H1 (cell line): ENCODE data around the gene VASN. TPM values are rescaled to one million over a fixed set of nuclear protein-coding genes. Genes with fewer than 3 reads are reported as not detected.

Experiments
- BRCA1 ChIP-seq: IDR thresholded peaks from 2 replicates; pipeline ENCODE4 v1.6.1; 2012; ENCODE audit warnings: low read depth, low read length, improper control_type of control experiment
- KDM1A ChIP-seq: fragments of 200-600, 300-600 bp; sonication (generic); IDR thresholded peaks from 2 replicates; pipeline ENCODE4 v1.7.1; 2016; ENCODE audit warnings: mild to moderate bottlenecking, low read length, borderline replicate concordance
- SP4 ChIP-seq: IDR thresholded peaks from 2 replicates; pipeline ENCODE4 v1.6.1; 2012; ENCODE audit warnings: low read length, inconsistent platforms
- TCF12 ChIP-seq: IDR thresholded peaks from 2 replicates; pipeline ENCODE4 v1.6.1; 2011; ENCODE audit warnings: low read depth, mild to moderate bottlenecking, low read length
- YY1 ChIP-seq: IDR thresholded peaks from 2 replicates; pipeline ENCODE4 v1.6.1; 2011; ENCODE audit warnings: low read depth, mild to moderate bottlenecking, low read length
- polyA plus RNA-seq, 7 experiments: library from polyadenylated mRNA; depleted of rRNA in 3 of 7; stranded (reverse) in 5 of 7; unstranded in 2 of 7; fragments of >200 nt in 5 of 7; fragments of 200-250 nt in 2 of 7; gene quantifications; 1 replicate in 5 of 7; 2 replicates in 1 of 7; 4 replicates in 1 of 7; pipeline versions ENCODE4 v1.2.1 to v1.2.3, GENCODE V29; 2011 to 2013; ENCODE audit warnings: missing spikeins in 2 of 7, mixed read lengths in 2 of 7
- total RNA-seq: library from RNA; stranded (reverse); fragmentation: NEBNext Ultra II Directional; extraction: Animal tissue kit (Norgen Biotek cat#: 25700); gene quantifications from 2 replicates; pipeline ENCODE4 v1.2.1, GENCODE V29; 2021

Gene VASN
- total and polyA plus RNA-seq, 2 of the 8 experiments (the other 6 are each of a cell fraction or from before 2014, with no cell fraction given): 9.6 to 11.3 TPM

DNA sequence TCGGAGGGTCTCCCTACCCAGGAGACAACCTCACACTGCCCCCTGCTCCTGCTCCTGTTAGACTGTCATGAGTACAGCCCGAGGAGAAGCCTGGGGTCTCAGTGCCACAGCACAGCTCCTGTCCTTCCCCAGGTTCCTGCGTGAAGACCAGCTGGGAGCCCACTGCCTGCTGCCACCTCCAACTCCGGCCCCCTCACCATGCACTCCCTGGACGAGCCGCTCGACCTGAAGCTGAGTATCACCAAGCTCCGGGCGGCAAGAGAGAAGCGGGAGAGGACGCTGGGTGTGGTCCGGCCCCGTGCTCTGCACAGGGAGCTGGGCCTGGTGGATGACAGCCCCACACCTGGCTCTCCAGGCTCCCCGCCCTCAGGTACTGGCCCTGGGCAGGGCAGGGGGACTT, 39.6 kb upstream of the VASN start (continued):
- TF ChIP-seq KDM1A (no peak), YY1 (no peak), BRCA1 (no peak), SP4 (no peak), TCF12 (no peak)
